OCI-LY1 (cell line): Measurements from ENCODE around the gene PREX1.

Source experiments
- H2AFZ ChIP-seq: fragments of 200-600 bp; sonication (generic), shearing (Covaris generic); 2 replicates; pipeline ENCODE4 v1.6.0; 2014; ENCODE audit warnings: antibody characterized with exemption, mild to moderate bottlenecking, low read length
- H3F3A ChIP-seq: fragments of 200-600 bp; sonication (generic), shearing (Covaris generic); 2 replicates; pipeline ENCODE4 v1.6.0; 2014; ENCODE audit warnings: mild to moderate bottlenecking, antibody characterized with exemption, low read length, moderate library complexity; ENCODE audit not compliant: insufficient read depth
- H3K27ac ChIP-seq: fragments of 200-600 bp; sonication (generic); 2 replicates; pipeline ENCODE4 v1.5.1; 2014; ENCODE audit warnings: low read length, mixed run types, mild to moderate bottlenecking, low read depth; ENCODE audit not compliant: poor library complexity, severe bottlenecking
- H3K27me3 ChIP-seq: fragments of 200-600 bp; sonication (generic); 2 replicates; pipeline ENCODE4 v1.6.0; 2014; ENCODE audit warnings: antibody characterized with exemption, mild to moderate bottlenecking, low read length, moderate library complexity; ENCODE audit not compliant: insufficient read depth
- H3K36me3 ChIP-seq: fragments of 200-600 bp; sonication (generic); 2 replicates; pipeline ENCODE4 v1.6.1; 2014; ENCODE audit warnings: mild to moderate bottlenecking, antibody characterized with exemption, low read length, moderate library complexity, mixed read lengths; ENCODE audit not compliant: insufficient read depth
- H3K4me1 ChIP-seq: fragments of 200-600 bp; sonication (generic); 2 replicates; pipeline ENCODE4 v1.5.1; 2014; ENCODE audit warnings: mild to moderate bottlenecking, low read length, moderate library complexity; ENCODE audit not compliant: insufficient read depth, severe bottlenecking
- H3K4me2 ChIP-seq: fragments of 200-600 bp; sonication (generic), shearing (Covaris generic); 2 replicates; pipeline ENCODE4 v1.6.1; 2014; ENCODE audit warnings: low read length
- H3K4me3 ChIP-seq: fragments of 200-600 bp; sonication (generic); 2 replicates; pipeline ENCODE4 v1.5.1; 2014; ENCODE audit warnings: low read length, low read depth, mild to moderate bottlenecking, mixed read lengths; ENCODE audit not compliant: poor library complexity, severe bottlenecking
- H3K79me2 ChIP-seq: fragments of 200-600 bp; shearing (Covaris generic); 2 replicates; pipeline ENCODE4 v1.6.1; 2016; ENCODE audit warnings: mixed run types, low read length, mixed read lengths; ENCODE audit not compliant: insufficient read depth
- H3K9ac ChIP-seq: fragments of 200-600 bp; sonication (generic), shearing (Covaris generic); 2 replicates; pipeline ENCODE4 v1.6.1; 2014; ENCODE audit warnings: mild to moderate bottlenecking, low read length, mixed read lengths
- H3K9me2 ChIP-seq: fragments of 200-600 bp; sonication (generic), shearing (Covaris generic); 2 replicates; pipeline ENCODE4 v1.6.1; 2014; ENCODE audit warnings: low read depth, mild to moderate bottlenecking, low read length, mixed read lengths
- H3K9me3 ChIP-seq: fragments of 200-600 bp; shearing (Covaris generic); 2 replicates; pipeline ENCODE4 v1.6.1; 2014; ENCODE audit warnings: low read length, mixed read lengths
- H4K20me1 ChIP-seq: fragments of 200-600 bp; sonication (generic), shearing (Covaris generic); 2 replicates; pipeline ENCODE4 v1.6.0; 2016; ENCODE audit warnings: mild to moderate bottlenecking, low read length; ENCODE audit not compliant: insufficient read depth
- CTCF ChIP-seq: fragments of 200-600 bp; sonication (generic), shearing (Covaris generic); IDR thresholded peaks from 2 replicates; pipeline ENCODE4 v1.5.1; 2017; ENCODE audit warnings: mild to moderate bottlenecking, antibody characterized with exemption, low read length, moderate library complexity, mixed read lengths
- EZH2 ChIP-seq: fragments of 200-600 bp; sonication (generic), shearing (Covaris generic); IDR thresholded peaks from 2 replicates; pipeline ENCODE4 v1.8.0; 2017; ENCODE audit warnings: borderline replicate concordance, mixed run types, mild to moderate bottlenecking, antibody characterized with exemption, low read length, moderate library complexity, mixed read lengths

Gene PREX1

GRCh38 chr20:48847498-48848205, 19.9 kb upstream of the PREX1 start:
- no peaks in the 10 kb centered on the region for H3K9me3 ChIP-seq
- no peak overlapping the region for H3K4me2 ChIP-seq
- no peak overlapping the region for H3K27ac ChIP-seq

GRCh38 chr20:48846516-48847492, 19.0 kb upstream of the PREX1 start:
- Histone ChIP-seq H3K9me3 (no peaks in the 10 kb centered on the region), H4K20me1 (no peaks in the 10 kb centered on the region), H3K4me2 (no peak overlapping the region), H3F3A (no peaks in the 10 kb centered on the region), H3K9me2 (no peaks in the 10 kb centered on the region), H3K36me3 (no peaks in the 10 kb centered on the region), H3K9ac (no peak overlapping the region), H3K4me3 (no peak overlapping the region), H2AFZ (no peak overlapping the region), H3K4me1 (peaks cover 7% of the 10 kb centered on the region), H3K27ac (no peak overlapping the region), H3K79me2 (no peaks in the 10 kb centered on the region), H3K27me3 (no peaks in the 10 kb centered on the region)
- no peak for TF ChIP-seq CTCF
- no peak for TF ChIP-seq EZH2

More at GRCh38 chr20:48847498-48848205, 19.9 kb upstream of the PREX1 start:
- no peaks in the 10 kb centered on the region for H3K27me3 ChIP-seq
- no peak overlapping the region for H3K4me3 ChIP-seq
- H3K79me2 ChIP-seq = no peaks in the 10 kb centered on the region
- H3K36me3 ChIP-seq = no peaks in the 10 kb centered on the region
- H3K9me2 ChIP-seq = no peaks in the 10 kb centered on the region
- no peak overlapping the region for H3K9ac ChIP-seq
- H2AFZ ChIP-seq = no peak overlapping the region
- no peaks in the 10 kb centered on the region for H4K20me1 ChIP-seq
- TF ChIP-seq CTCF (no peak), EZH2 (no peak)
- no peaks in the 10 kb centered on the region for H3F3A ChIP-seq
- peaks cover 7% of the 10 kb centered on the region for H3K4me1 ChIP-seq

GRCh38 chr20:48845721-48846306, 18.0 kb upstream of the PREX1 start:
- Histone ChIP-seq H3K27ac (no peak overlapping the region), H3K4me2 (no peak overlapping the region)
- TF ChIP-seq CTCF = no peak
- TF ChIP-seq EZH2 = no peak

More at GRCh38 chr20:48845721-48846306, 18.0 kb upstream of the PREX1 start:
- Histone ChIP-seq H3F3A (no peaks in the 10 kb centered on the region), H3K9me3 (no peaks in the 10 kb centered on the region), H3K36me3 (no peaks in the 10 kb centered on the region), H3K9ac (no peak overlapping the region), H3K4me3 (no peak overlapping the region), H3K79me2 (no peaks in the 10 kb centered on the region), H2AFZ (no peak overlapping the region), H3K27me3 (no peaks in the 10 kb centered on the region), H4K20me1 (no peaks in the 10 kb centered on the region), H3K4me1 (peaks cover 7% of the 10 kb centered on the region), H3K9me2 (no peaks in the 10 kb centered on the region)
